Retinal pigment epithelial cell (primary cell): ENCODE measurements around the gene ARHGEF16.

Experiments used
- DNase-seq: peaks from one replicate; pipeline ENCODE4 v3.0.0-alpha.2; 2010; ENCODE audit warnings: low read depth
- H3K4me3 ChIP-seq: 2 replicates; pipeline ENCODE4 v1.5.1; 2011; ENCODE audit warnings: mild to moderate bottlenecking, low read length, control low read depth, moderate library complexity
- CTCF ChIP-seq: conservative IDR thresholded peaks from 2 replicates; pipeline ENCODE4 v1.5.1; 2011; ENCODE audit warnings: low read depth, low read length, control low read depth, inconsistent platforms

The ARHGEF16 gene

GRCh38 chr1:3442331-3442730, 12.1 kb upstream of the ARHGEF16 start:
- TF ChIP-seq CTCF = no peak
- no peak for DNase-seq
- H3K4me3 ChIP-seq = no peak overlapping the region

GRCh38 chr1:3442901-3443300, 11.6 kb upstream of the ARHGEF16 start:
- H3K4me3 ChIP-seq = no peak overlapping the region
- TF ChIP-seq CTCF = no peak
- DNase-seq = no peak

- TF ChIP-seq CTCF = no peak
- no peak overlapping the region for H3K4me3 ChIP-seq
- DNase-seq = no peak
Observed at GRCh38 chr1:3443807-3444206, 10.7 kb upstream of the ARHGEF16 start.

- no peak overlapping the region for H3K4me3 ChIP-seq
- DNase-seq = no peak
- no peak for TF ChIP-seq CTCF
Observed at GRCh38 chr1:3444298-3444697, 10.2 kb upstream of the ARHGEF16 start.

GRCh38 chr1:3444736-3445135, 9.7 kb upstream of the ARHGEF16 start:
- DNase-seq = no peak

GRCh38 chr1:3450202-3450863, 4.1 kb upstream of the ARHGEF16 start:
- TF ChIP-seq CTCF = no peak
- H3K4me3 ChIP-seq = no peak overlapping the region
- DNase-seq = no peak

More at GRCh38 chr1:3444736-3445135, 9.7 kb upstream of the ARHGEF16 start:
- no peak for TF ChIP-seq CTCF
- H3K4me3 ChIP-seq = no peak overlapping the region

- TF ChIP-seq CTCF = no peak
- no peak for DNase-seq
Observed at GRCh38 chr1:3450983-3451382, 3.5 kb upstream of the ARHGEF16 start.

More at GRCh38 chr1:3450983-3451382, 3.5 kb upstream of the ARHGEF16 start:
- H3K4me3 ChIP-seq = no peak overlapping the region
